ENCODE data around the gene BBS10.
A peak's percentile ranks its signal among the peaks of the same experiment; 100 is the strongest.
"Not testable (repeated sequence)": the region's sequence is repeated elsewhere in the genome, so short reads cannot be mapped to it uniquely, and the experiment has no call there.

Gene BBS10

GRCh38 chr12:76329159-76329558, 19.1 kb downstream of the BBS10 start:
- DNase-seq = no peak

GRCh38 chr12:76319595-76320319, 28.5 kb downstream of the BBS10 start:
- DNase-seq = not testable (repeated sequence)

- DNase-seq = no peak
These were observed 29.2 kb downstream of the BBS10 start for GRCh38 chr12:76318773-76319594.

GRCh38 chr12:76317976-76318375, 30.2 kb downstream of the BBS10 start:
- DNase-seq = no peak

GRCh38 chr12:76316468-76316867, 31.7 kb downstream of the BBS10 start:
- DNase-seq = no peak

GRCh38 chr12:76313299-76313698, 34.9 kb downstream of the BBS10 start:
- DNase-seq = no peak

- DNase-seq = no peak
These were observed 35.9 kb downstream of the BBS10 start for GRCh38 chr12:76312315-76312714.

- DNase-seq = no peak
These were observed 36.4 kb downstream of the BBS10 start for GRCh38 chr12:76311796-76312195.

- DNase-seq = no peak
These were observed 38.1 kb downstream of the BBS10 start for GRCh38 chr12:76310110-76310509.

- DNase-seq = no peak
These were observed 39.3 kb downstream of the BBS10 start for GRCh38 chr12:76308866-76309265.

- DNase-seq = no peak
These were observed 41.1 kb downstream of the BBS10 start for GRCh38 chr12:76307083-76307482.

GRCh38 chr12:76303989-76304460, 44.2 kb downstream of the BBS10 start:
- peak; percentile 11 for DNase-seq

- DNase-seq = no peak
These were observed 44.9 kb downstream of the BBS10 start for GRCh38 chr12:76303365-76303764.

GRCh38 chr12:76300297-76300665, 47.9 kb downstream of the BBS10 start:
- DNase-seq = no peak

- no peak for DNase-seq
These were observed 48.5 kb downstream of the BBS10 start for GRCh38 chr12:76299536-76300296.
